Measurements from ENCODE around the gene USP47.

Gene USP47

DNA sequence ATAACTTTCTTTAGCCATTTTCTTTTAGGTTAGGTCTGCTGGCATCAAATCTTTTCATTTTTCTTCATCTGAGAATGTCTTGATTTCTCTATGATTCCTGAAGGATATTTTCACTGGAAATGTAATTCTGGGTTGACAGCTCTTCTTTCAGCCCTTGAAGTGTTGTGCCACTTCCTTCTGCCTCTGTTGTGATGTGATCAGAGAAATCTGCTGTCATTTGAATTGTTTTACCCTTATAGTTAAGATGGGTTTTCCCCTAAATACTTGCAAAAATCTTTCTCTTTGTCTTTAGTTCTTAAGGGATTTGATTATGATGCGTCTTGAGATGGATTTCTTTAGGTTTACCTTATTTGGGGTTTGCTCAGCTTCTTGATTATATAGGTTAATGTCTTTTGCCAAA, 23.0 kb downstream of the USP47 start:
- no peak for DNase-seq (ENCODE audit: low read depth)

DNA sequence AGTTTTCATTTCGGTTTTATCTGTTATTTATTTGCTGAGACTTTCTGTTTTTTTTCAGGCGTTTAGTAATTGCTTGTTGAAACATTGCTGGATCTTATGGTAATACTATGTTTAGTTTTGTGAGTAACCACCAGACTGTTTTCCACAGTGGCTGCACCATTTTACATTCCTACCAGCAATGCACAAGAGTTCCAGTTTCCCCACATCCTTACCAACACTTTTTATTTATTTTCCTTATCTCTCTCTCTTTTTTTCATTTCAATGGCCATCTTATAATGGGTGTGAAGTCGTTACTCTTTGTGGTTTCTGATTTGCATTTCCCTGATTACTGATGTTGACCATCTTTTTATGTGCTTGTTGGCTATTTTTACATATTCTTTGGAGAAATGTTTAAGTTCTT, 23.7 kb downstream of the USP47 start:
- no peak for DNase-seq (ENCODE audit: low read depth)

DNA sequence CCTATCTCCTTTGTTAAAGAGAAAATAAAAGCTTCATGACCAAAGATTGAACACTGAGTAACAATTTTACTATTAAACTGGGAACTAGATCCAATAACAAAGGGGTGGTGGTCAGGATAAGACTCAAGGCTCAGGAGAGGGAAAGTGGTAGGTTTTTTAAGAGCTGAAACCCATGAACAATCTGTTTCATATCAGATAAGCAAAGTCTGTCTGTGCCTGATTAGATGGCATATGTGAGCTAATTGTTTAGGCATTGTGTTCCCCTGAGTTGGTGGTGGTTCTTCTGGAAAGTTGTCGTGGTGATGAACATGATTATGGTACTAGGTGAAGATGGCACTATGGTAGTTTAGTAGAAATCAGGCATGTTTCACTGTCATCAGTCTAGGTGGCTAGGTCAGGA, 24.4 kb downstream of the USP47 start:
- DNase-seq (ENCODE audit: low read depth) = no peak

DNA sequence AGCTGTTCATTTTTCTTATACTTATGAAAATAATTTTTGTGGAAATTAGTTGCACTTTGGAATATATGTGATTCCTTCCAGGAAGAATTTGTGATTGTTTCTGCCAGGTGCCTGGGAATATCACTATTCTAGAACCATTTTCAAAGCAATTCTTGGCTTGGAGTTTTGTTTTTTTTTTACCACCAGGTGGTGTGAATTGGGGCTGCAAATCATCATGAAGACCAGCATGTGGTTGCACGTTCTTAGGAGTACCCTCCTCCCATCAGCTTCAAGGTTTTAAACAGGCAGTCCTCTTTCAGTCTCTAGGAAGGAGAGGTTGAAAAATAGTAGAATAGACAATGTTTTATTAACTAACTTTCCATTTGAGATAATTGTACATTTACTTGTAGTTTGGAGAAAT, 25.9 kb downstream of the USP47 start:
- no peak for DNase-seq (ENCODE audit: low read depth)

DNA sequence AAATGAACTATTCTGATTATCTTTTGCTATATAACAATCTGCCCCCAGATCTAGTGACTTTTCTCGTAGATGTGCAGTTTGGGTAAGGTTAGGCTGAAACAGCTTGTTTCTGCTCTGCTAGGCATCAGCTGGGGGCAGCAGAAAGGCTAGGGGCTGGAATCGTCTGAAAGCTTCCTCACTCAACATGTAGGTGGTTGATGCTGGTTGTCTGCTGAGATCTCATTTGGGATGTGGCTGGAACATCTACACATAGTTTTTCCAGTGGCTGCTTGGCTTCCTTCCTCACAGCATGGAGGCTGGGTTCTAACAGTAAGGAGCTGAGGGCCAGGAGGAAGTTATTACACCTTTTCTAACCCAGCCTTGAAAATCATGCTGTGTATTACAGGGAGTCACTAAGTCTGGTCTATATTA, 30.2 kb downstream of the USP47 start:
- DNase-seq (ENCODE audit: low read depth) = no peak

DNA sequence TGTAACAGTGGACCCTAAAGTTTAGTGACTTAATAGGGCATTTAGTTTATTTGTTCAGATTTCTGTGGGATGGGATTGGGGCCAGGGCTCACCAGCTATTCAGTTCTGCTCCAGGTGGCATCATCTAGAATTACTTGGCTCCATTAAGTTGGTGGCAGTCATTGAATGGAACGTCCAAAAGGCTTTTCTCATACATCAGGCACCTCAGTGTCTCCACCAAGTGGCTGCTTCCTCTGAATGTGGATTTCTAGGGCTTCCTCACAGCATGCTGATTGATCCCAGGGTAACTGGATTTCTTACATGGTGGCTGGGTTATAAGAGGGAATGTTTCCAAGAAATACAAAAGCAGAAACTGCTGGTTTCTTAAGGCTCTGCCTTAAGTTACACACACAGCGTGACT, 34.7 kb downstream of the USP47 start:
- DNase-seq (ENCODE audit: low read depth) = no peak

DNA sequence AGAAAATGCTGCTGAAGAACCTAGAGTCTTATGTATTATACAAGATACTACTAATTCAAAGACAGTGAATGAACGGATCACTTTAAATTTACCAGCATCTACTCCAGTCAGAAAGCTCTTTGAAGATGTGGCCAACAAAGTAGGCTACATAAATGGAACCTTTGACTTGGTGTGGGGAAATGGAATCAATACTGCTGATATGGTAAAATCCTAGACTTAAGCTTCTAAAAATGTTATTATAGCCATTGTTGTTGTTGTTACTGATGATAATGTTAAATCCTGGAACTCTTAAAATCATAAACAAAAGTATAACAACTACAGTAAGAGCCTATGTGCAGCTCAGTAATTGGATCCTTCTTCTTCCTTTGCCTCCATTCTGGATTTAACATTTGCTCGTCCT, 38.4 kb downstream of the USP47 start:
- no peak for DNase-seq (ENCODE audit: low read depth)

DNA sequence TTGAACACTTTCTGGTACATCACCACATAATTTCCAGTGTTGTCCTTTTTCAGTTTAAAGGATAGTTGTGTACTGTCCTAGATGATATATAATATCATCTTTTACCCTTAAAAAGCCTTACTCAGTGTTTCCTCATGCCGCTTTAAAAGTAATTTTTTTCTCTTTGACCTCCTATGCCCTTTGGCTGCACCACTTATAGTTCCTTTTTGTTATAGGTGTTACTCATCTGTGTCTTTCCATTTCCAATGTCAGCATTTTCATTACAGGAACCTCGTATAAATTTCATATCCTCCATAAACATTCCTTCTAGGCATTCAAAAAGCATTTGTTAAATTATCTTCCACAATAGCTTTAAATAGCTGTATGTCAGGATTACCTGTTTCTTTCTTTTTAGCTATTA, 40.8 kb downstream of the USP47 start:
- no peak for DNase-seq (ENCODE audit: low read depth)

DNA sequence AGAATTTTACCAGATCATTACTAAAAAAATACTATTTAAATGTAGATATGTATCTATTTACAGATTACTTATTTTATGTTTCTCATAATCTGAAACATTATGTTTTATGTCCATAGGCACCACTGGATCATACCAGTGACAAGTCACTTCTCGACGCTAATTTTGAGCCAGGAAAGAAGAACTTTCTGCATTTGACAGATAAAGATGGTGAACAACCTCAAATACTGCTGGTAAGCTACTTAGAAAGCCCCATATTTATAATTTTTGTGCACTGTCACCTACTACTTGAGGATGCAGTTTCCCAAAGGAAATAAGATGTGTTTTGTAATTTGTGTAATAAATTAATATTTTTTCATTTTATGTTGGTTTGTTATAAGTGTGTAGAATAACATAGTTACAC, 42.6 kb downstream of the USP47 start:
- DNase-seq (ENCODE audit: low read depth) = no peak

DNA sequence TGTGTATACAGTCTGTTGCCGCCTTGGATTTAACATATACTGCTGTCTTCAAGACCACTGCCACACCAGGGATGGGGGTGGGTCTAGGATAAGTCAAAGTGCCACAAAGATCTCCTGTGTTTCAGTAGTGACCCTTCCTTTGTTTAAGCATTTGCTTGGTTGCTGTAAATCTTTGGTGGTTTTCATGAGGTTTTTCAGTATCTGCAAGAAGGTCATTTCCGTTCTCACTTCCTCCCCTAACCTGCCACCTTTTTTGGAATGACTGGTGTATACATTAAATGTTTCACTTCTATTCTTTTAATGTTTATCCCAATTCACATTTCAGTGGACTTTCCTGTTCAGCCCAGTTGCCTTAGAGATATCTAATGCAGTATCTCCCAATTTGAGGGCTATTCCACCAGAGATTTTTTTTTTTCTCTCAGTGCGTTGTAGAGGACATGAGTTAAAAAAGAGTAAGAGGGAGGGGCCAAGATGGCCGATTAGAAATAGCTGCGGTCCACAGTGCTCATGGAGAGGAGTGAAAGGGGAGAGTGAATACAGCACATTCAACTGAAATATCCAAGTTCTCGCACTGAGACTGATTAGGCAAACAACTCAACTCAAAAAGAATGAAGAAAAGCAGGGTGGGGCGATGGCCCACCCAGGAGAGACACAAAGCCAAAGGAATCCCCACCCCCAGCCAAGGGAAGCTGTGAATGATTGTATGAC, 43.2 kb downstream of the USP47 start:
- no peak for DNase-seq (ENCODE audit: low read depth)

DNA sequence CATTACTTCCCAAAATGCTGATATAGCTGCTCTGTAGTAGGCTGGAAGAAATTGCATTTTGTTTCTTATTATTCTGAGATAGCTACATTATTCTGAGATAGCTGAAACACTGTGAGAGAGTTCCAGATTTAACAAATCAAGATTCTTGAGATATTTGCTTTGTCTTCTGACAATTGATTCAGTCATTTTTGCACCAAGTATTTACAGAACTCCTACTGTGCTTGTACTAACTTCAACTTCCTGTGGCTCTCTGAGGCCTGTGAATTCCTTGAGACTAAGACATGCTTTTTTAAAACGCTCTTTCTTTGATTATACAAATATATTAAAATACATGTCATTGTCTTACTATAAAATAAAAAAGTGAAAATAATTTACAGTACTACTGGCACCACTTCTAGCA, 52.7 kb downstream of the USP47 start:
- no peak for DNase-seq (ENCODE audit: low read depth)

DNA sequence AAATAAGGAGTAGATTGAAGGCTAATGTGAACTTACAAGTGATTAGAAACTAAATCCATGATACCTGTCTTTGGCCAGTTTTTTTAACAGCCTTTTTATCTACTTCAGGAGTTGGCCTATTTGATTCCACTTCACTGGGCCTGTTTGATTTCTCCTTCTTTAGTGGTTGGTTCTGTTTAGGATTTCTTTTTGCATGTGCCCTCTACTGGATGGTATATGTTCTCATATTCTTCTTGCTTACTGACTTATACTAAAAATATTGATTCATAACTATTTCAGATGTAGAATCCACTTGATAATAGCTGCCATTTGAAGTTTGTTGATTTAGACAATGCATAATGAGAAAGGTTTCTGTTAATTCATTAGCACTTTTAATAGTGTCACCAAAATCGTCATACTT, 53.9 kb downstream of the USP47 start:
- no peak for DNase-seq (ENCODE audit: low read depth)

DNA sequence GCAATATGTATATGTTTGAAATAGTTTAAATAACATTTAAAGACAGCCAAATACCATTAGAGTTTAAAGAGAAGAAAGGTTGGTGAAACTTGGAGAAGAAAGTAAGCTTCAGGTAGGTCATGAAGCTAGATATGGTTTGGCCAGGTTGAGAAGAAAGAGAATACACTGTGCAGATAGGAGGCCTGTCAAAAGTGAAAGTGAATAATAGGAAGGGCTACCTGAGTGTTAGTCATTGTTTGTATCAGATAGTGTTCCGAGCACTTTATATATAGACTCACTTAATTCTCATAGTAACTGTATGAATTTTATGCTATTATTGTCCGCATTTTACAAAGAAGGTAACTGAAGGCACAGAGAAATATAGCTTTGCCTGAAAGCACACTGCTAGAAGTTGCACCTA, 56.9 kb downstream of the USP47 start:
- no peak for DNase-seq (ENCODE audit: low read depth)

DNA sequence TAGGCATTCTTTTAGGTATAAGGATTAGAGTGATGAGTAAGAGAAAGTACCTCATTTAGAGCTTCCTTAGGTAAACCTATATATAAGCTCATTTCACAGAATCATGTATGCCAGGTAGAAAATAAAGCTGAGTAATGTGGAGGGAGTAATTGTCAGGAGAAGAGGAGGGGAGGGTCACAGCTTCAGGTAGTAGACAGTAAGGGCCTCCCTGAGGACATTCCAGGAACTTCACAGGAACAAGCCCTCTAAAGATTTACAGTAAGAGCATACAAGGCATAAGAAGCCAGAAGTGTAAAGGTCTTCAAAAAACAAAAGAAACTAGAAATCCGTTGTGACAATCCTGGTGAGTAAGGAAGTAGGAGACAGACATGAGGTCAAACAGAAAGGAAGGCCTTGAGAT, 57.6 kb downstream of the USP47 start:
- no peak for DNase-seq (ENCODE audit: low read depth)

DNA sequence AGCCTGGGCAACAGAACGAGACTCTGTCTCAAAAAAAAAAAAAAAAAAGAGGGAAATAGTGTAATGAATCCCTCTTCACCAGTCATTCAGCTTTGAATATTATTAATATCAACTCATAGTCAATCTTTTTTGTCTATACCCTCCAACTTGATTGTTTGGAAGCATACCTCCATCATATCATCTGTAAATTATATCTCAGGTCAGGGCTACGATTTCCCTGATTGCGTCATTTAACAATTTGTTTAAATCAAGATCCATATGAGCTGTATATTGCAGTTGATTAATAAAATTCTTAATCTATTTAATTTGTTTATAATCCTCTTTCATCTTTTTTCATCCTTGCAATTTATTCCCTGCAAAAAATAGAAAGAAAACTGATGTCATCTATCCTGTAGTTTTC, 60.2 kb downstream of the USP47 start:
- DNase-seq (ENCODE audit: low read depth) = no peak

DNA sequence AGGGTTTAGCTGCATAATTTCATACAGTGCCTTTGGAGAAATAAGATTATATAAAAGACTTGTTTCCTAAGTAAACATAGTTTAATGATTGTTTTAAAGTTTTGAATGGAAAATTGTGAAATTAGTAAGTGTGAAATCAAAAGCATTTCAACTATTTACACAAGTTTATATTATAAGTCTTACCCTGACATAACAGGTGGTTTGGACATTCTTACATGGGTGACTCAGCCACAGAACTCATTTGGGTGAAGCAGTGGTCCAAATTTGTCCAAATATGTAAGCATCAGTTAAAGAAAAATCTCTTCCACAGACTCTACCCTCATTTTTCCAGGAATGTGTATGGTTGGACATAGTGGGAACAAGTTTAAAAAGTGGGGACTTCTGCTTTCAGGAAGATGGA, 68.0 kb downstream of the USP47 start:
- DNase-seq (ENCODE audit: low read depth) = no peak

DNA sequence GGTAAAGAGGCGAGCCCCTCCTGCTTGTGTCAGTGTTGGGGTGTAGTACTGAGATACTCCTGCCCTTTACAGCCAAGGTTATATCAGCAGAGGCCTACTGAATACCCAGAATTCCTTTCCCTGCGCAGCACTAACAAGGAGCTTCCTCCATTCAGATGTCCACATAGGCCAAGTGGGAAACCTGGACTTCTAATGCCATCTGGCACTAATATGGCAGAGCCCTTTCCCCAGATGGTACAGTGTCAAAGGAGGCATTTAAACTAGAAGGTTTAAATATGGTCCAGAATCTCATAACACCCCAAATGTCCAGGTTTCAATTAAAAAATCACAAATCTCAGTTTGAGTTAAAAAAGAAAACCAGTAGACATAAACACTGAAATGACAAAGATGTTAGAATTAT, 68.8 kb downstream of the USP47 start:
- DNase-seq (ENCODE audit: low read depth) = no peak

DNA sequence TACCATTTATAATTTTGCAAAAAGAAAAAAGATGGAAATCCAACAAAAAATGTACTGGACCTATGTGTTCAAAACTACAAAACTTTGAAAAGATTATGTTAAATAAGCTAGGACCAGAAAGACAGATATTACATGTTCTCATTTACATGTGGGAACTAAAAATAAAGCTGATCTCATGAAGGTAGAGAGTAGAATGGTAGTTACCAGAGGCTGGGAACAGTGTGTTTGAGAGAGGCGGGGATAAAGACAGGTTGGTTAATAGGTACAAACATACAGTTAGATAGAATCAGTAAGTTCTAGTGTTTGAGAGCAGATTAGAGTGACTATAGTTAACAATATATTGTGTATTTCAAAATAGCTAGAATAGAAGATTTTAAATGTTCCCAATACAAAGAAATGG, 71.6 kb downstream of the USP47 start:
- no peak for DNase-seq (ENCODE audit: low read depth)

DNA sequence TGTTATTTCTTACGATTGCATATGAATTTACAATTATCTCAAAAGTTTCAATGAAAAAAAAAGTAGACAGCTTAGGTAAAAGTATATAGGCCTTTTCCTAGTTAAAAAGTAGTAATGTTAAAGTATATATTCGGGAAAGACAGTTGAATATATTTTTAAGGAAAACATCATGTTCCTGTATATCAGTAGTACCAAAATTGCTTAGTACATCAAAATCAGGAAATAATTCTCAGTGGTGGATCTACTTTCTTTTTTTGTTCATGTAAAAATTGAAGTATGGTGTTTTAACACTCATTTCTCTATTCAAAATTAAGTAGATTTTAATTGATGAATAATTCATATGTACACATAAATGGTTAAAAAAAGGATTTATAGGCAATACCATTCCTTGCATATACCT, 73.9 kb downstream of the USP47 start:
- DNase-seq (ENCODE audit: low read depth) = no peak

DNA sequence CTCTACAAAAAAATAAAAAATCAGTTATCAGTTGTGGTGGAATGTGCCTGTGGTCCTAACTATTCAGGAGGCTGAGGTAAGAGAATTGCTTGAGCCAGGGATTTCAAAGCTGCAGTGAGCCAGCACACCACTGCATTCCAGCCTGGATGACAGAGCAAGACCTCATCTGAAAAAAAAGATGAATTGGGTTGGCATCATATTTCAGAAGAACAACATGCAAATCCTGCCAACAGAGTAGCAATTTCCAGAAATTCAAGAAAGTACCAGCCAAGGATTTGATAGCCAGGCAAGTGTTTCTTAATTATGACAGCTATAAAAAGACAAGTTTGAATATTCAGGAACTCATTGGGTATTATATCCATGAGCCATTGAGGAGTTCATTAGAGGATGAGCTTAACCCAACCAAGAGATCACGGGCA, 75.2 kb downstream of the USP47 start:
- no peak for DNase-seq (ENCODE audit: low read depth)

DNA sequence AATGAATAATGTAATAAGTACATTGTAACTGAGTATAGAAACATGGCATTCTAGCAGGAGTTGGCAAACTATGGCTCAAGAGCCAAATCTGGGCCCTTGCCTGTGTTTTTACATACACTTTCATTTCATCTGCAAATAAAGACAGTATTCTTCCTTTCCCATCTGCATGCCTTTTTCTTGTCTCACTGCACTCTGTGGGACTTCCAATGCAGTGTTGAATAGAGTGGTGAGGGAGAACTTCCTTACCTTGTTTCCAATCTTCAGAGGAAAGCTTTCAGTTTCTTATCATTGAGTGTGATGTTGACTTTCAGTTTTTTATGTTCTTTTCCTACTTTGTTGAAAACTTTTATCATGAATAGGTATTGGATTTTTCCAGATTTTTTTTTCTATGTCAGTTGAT, 82.1 kb downstream of the USP47 start:
- no peak for DNase-seq (ENCODE audit: low read depth)

DNA sequence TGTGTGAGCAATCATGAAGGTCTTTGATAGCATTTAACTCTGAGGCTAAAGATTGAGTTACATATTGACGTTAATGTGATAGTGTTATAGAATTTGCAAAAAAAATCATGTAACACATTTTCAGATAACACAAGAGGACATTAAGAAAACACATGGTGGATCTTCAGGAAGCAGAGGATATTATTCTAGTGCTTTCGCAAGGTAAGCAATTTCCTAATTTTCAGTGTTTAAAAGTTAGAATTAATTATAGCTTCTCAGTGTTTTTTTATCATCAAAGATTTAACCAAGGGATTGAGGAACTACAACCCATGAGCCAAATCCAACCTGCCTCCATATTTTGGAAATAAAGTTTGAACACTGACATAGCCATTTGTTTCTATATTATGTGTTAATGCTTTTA, 88.1 kb downstream of the USP47 start:
- no peak for DNase-seq (ENCODE audit: low read depth)

DNA sequence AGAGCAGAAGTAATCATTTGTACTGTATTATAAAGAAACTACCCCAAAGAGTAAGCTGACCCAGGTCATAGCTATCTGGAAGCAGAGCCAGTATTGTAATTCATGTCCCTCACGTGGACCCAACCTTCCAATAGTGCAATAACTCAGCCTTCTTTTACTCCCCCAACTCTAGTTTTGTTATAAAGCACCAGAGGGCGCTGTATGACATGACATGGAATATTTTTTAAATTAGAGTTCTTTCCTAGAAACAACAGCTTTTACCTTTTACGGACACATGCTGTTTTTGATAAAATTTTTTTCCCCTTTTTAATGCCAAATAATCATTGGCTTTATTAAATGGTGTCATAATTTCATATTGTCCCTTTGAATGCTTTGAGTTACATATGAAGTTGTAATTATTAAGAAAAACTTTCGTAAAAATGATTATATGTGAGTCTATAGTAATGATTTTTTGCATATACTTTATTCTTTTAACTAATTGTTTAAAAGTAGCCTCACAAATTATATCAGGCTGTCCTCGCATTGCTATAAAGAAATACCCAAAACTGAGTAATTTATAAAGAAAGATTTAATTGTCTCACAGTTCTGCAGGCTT, 89.8 kb downstream of the USP47 start:
- no peak for DNase-seq (ENCODE audit: low read depth)

DNA sequence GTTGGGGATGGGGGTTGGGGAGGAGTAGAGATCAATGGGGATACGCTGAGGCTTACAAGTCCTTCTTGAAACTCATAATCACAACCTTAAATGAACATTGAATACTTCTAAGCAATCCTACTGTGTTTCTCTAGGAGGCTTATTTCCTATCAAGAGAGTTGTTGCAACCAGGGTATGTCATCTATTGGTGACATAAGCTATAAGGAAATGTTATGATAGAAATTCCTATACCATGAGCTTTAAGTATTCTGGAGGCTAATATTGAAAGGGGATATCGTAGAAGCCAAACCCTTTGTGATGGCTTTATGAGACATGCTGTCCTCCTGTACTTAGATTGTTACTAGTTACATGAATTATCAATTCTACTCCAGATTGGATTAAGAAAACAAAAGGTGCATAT, 93.8 kb downstream of the USP47 start:
- no peak for DNase-seq (ENCODE audit: low read depth)

All from stimulated activated CD8-positive, alpha-beta memory T cell treated with anti-CD3 and anti-CD28 coated beads, Interleukin-4, amount 100 ng/mL, for 24 hours (primary cell).